Measurements from ENCODE around the gene DIP2C. TPM values are rescaled to one million over a fixed set of nuclear protein-coding genes. Genes with fewer than 3 reads are reported as not detected.
"Not testable (repeated sequence)": the region's sequence is repeated elsewhere in the genome, so short reads cannot be mapped to it uniquely, and the experiment has no call there.

Gene DIP2C
- polyA plus RNA-seq, 1 donor: 21.6 TPM

DNA sequence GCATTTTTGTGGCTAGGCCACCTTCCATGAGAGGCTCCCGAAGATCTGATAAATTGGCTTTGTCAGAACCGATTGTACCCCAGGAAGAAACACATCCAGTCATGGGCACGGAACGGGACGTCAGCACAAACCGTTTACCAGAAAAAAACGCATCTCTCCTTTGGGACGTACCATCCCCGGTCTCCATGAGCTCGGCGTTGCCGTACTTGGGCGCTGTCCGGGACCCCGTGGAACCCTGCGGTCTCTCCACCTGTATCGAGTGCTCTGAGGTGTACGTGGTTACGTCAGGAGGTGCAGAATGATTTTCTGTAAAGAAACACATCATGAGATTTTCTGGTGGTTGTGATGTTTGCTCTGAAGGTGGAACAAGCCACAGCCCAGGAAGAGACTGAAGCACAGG, 270.6 kb downstream of the DIP2C start:
- no peak for DNase-seq

DNA sequence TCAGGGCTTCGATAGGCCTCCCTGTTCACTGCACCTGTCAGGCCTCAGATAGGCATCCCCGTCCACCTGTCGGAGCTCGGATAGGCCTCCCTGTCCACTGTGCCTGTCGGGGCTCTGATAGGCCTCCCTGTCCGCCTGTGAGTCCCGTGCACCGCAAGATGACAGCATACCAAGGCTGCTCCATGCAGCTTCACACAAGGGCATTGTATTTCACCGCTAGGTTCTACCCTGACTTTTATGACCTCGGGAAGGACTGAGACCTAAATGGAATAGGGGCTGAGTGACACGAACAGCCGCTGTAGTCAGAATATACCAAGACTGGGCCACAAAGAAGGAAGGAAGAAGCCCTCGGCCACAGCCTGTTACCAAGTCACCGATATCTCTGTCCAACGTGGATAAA, 271.2 kb downstream of the DIP2C start:
- DNase-seq: no peak

DNA sequence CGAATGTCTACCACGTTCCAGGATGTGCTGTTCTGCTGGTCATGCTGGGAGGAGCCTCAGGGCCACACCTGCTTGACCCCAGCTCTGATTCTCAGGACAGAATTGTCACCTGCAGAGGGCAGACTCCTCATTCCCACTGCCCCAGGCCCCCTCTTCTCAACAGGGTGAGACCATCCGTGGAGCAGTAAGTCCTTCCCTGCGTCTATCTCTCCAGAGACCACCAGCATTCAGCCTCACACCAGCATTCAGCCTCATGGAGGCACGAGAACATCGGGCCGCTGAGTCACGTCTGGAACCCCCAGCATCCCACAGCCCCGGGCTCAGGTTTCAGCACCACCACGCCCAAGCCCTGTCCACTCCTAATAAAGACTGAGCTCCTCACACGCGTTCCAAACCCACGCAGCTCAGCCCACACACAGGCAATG, 273.4 kb downstream of the DIP2C start:
- DNase-seq: no peak

DNA sequence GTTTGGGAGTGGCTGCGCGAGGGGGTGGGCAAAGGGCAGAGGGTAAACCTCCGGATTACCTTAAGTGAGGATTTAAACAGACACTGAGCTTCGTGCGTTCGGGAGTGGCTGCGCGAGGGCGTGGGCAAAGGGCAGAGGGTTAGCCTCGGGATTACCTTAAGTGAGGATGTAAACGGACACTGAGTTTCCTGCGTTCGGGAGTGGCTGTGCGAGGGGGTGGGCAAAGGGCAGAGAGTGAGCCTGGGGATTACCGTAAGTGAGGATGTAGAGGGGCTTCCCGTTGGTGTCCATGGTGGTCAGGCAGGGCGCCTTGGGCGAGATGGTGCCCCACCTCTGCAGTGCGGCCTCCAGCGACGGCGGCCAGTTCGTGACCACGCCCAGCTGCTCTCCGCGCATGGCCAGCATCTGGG, 275.8 kb downstream of the DIP2C start:
- no peak for DNase-seq

DNA sequence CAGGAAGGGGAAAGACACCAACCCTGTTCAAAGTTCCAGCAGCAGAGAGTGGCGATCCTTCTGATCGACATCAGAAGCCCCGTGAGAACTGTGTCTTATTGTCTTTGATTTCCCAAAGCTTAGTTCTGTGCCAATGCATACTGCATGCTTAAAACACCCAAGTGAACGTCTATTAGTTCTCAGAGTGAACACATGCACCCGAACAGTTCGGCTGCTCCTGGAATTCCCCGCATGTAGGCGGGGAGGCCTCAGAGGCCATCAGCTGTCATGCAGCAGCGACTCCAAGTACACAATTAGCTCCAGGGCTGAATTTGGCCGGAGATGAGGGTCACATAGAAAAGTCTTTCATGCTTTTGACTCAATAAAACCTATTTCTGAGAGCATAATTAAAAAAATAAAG, 277.4 kb downstream of the DIP2C start:
- DNase-seq: no peak

DNA sequence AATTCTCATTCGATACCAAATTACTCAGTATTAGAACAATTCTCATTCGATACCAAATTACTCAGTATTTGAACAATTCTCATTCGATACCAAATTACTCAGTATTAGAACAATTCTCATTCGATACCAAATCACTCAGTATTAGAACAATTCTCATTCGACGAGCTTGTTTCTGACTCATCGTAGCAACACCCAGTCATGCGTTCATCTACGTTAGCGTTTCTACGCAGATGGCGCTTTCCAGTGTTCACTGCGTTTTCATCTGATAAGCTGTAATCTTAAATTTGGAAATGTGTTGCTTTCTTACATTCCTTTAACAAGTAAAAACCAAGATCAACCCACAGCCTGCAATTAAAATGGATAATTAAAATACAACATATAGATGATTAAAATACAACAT, 277.9 kb downstream of the DIP2C start:
- DNase-seq: no peak

DNA sequence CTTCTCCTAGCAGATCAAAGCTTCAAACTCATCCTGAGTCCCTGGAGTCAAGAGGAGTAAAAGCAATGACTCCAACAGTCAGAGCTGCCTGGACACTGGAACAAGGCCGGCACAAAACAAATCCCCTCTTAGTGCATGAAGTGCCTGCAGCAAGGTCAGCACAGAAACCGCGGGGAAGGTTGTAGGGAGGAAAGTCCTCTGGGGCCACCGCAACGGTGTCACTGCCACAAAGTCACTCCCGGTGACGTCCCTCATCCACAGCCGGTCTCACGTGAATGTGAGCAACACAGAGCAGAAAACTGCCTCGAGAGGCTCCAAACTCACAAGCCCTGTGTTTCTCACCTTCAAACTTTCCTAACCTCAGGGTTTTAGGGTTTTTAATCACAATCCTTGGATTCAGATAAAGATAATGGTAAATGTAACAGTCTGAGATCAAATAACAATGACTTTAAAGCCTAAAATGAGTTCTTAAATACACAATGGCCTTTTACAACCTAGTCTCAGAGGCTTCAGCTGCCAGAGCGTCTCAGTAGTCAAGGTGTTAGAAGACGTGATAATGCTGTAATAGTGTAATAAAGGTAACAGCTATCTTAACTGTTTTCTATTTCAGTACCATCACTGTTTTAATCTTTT, 279.9 kb downstream of the DIP2C start:
- no peak for DNase-seq

DNA sequence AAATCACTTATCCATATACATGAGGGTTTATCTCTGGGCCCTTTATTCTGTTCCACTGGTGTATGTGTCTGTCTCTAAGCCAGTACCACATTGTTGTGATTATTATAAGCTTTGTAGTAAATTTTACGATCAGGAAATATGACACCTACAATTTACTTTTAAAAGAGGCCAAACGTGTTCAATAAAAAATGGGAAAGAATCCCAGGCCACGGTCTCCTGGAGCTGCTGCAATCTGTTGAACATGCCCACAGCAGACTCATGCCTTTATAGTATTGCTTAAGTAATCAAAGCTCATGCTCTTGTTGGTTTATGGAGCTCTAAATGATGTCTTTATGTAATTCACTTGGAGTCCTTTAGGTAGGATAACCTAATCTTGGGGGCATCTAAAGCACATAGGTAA, 281.2 kb downstream of the DIP2C start:
- DNase-seq: no peak

DNA sequence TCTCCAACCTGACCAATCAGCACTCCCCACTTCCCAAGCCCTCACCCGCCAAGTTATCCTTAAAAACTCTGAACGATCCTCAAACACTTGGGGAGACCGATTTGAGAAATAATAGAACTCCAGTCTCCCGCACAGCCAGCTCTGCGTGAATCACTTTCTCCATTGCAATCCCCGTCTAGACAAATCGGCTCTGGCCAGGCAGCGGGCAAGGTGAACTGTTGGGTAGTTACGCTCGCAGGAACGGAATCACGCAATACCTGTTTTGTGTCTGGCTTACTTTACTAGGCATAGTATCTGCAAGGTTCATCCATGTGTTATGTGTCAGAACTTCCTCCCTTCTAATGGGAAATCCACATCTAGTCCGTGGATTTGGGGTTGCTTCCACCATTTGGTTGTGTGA, 282.5 kb downstream of the DIP2C start:
- DNase-seq: no peak

DNA sequence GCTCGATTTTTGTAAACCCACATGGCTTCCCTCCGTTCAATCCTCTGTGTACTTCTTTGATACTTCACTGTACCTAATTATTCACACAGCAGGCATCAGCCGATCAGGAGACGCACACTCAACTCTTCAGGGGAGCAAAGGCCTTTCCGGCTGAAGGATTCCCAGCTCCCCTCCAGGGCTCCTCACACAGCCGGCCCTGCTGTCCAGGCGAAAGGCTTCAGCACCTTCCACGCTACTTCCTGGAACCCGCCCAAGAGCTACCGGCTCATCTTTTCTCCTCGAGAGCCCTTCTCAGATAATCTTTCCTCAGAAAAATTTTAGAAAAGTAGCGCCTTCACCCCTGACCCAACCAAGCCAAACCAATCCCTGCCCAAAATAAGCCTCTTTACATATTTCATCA, 283.8 kb downstream of the DIP2C start:
- no peak for DNase-seq

DNA sequence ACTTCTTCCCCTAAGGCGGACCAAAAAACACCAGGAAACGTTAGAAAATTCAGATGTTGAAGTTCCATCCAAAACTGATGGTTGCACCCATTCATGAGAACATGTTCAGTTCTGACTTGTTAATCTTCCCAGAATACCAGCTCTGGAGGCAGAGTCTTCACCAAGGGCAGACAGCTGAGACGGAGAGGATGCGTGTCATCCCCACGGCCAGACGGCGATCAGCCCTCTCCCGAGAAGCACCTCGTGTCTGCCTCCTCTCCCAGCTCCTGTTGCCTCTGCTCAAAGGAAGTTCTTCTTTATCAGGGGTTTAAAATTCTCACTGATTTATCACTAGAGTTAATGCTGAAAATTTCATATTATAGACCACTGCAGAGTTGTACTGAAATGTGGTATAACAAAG, 284.5 kb downstream of the DIP2C start:
- no peak for DNase-seq

DNA sequence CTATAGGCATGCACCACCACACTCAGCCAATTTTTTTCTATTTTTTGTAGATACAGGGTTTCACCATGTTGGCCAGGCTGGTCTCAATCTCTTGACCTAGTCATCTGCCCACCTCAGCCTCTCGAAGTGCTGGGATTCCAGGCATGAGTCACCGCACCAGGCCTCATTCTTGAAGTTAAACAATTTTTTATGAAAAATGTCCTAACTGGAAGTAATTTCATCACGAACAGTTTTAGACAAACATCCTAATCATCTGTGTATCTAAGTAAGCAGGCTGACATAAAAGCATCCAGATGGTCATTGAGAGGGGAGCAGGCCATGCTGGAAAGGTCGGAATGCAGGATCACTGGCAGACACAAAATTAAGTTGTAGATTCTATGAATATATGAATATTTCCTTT, 285.1 kb downstream of the DIP2C start:
- DNase-seq: no peak

DNA sequence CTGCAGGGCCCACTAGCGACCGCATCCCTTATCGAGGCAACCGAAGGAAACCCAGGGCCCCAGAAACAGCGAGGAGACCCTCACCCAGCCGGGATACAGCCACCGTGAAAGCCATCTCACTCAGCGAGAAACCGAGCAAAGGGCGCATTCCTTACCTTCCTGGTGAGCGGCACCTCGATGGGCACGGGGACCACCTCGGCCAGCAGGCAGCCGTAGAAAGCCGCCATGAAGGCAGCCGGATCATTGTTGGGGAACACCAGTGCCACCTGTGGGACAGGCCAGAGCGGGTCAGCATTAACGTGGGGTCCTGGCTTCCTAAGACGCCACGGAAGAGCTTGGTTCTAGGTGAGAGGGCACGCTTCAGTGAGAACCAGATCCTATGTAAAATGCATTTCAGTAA, 290.5 kb downstream of the DIP2C start:
- no peak for DNase-seq

DNA sequence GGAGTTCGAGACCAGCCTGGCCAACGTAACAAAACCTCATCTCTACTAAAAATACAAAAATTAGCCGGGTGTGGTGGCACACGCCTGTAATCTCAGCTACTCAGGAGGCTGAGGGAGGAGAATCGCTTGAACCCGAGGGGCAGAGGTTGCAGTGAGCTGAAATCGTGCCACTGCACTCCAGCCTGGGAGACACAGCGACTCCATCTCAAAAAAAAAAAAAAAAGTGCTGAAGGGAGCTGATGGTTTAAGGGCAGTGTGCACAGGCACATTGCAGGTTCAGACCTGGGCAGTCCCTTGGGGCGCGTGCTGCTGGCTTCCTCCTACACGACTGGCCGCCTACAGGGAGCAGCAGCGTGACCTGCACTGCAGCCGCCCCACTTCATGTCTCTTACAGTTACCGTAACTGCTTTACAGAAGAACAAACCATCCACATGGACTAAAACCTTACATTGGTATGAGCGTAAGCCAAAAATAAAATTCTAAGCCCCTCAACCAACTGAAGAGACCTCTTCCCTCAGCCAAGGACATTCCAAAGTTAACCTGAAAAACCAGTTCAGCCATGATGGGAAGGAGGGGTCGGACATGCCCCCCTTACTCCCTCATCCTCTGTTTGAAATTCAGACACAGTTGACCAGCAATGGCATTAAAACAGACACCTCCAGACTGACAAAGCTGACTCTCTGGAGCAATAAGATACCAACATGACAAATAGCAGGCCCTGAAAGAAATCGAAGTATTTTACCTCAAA, 292.0 kb downstream of the DIP2C start:
- DNase-seq: peak; percentile 14

DNA sequence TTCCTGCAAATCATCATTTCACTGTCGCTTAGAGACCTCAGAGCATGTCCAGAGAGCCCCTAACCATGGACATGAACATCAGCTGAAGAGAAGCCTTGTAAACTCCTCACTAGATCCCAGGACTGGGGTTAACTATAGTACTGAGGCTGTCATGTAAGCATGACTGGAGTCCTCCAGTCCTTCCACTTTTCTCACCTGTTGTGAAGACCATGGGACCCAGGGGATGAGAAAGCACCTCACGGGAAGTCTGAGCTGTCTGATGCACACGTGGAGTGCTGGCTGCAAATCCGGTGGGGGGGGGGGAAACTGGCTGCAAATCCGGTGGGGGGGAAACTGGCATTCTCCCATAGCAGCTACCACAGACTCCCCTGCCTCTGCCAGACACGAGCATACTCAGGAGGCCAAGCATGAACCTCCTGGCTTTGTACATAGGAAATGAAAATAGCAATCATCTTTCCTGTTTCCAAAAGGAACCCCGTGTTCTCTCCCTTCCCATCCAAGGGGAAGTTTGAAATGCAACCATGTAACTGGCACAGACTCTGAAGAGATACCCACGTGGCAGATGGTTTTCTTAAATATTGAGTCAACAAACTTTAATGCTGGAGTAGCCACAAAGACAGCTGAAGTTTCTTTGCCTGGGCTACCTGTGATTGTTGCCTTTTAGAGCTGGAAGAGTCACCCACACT, 292.8 kb downstream of the DIP2C start:
- DNase-seq: no peak

DNA sequence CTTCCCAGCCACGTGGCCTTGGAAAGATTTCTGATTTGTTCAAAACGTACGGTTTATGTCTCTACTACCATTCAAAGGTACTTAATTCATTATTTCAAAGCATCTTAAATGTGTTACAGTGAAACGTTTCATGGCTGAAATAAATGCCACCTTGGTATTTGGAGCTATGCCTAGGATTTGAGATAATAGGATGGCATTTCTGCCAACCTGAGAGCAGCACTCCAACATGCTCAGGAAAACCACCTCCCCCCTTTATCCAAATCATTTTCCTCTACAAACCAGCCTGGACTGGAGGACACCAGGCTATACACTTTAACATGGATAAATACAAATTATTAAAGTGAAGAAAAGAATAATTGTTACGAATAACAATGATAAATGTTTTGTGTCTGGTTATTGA, 293.4 kb downstream of the DIP2C start:
- DNase-seq: no peak

DNA sequence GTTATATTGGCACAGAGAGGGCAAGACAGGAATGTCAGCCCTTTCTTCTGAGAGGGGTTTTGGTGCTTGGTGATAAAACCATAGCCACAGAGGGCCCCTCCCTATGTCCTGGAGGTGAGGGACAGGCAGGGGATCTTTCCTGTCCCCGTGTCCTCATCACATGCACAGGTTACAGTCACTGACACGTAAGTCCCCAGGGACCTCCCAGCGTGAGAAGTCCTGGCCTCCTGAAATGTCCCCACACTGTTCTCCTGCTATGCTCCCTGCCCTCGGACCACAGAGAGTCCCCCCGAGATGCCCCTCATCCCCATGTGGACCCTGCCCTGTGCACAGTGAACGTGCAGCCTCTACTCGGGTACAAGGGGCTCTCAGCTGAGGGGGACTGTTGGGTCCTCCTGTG, 293.8 kb downstream of the DIP2C start:
- DNase-seq: no peak

DNA sequence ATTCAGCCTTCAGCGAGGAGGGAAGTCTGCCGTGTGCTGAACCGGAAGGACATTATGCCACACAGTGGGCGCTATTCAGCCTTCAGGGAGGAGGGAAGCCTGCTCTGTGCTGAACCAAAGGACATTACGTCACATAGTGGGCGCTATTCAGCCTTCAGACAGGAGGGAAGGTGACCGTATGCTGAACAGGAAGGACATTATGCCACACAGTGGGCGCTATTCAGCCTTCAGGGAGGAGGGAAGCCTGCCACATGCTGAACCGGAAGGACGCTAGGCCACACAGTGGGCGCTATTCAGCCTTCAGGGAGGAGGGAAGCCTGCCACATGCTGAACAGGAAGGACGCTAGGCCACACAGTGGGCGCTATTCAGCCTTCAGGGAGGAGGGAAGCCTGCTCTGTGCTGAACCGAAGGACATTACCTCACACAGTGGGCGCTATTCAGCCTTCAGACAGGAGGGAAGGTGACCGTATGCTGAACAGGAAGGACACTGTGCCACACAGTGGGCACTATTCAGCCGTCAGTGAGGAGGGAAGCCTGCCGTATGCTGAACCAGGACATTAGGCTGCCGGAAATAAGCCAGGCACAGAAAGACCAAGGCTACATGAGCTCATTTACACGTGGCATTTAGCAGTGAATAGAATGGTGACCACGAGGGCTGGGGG, 294.9 kb downstream of the DIP2C start:
- not testable (repeated sequence) for DNase-seq

DNA sequence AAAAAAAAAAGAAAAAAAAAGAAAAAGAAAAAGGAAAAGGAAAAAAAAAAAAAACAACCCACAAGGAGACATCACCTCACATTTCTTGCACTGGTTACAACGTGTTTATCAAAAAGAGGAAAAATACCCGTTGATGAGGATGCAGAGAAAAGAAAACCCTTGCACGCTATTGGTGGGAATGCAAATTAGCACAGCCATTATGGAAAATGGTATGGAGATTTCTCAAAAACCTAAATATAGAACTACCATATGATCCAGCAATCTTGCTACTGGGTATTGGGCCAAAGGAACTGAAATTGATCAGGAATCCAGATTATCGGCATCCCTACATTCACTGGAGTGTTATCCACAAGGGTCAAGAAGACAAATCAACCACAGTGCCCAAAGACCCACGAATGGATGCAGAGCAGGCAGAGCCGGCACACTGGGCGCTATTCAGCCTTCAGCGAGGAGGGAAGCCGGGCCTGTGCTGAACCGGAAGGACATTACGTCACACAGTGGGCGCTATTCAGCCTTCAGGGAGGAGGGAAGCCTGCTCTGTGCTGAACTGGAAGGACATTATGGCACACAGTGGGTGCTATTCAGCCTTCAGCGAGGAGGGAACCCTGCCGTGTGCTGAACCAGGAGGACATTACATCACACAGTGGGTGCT, 295.6 kb downstream of the DIP2C start:
- no peak for DNase-seq

DNA sequence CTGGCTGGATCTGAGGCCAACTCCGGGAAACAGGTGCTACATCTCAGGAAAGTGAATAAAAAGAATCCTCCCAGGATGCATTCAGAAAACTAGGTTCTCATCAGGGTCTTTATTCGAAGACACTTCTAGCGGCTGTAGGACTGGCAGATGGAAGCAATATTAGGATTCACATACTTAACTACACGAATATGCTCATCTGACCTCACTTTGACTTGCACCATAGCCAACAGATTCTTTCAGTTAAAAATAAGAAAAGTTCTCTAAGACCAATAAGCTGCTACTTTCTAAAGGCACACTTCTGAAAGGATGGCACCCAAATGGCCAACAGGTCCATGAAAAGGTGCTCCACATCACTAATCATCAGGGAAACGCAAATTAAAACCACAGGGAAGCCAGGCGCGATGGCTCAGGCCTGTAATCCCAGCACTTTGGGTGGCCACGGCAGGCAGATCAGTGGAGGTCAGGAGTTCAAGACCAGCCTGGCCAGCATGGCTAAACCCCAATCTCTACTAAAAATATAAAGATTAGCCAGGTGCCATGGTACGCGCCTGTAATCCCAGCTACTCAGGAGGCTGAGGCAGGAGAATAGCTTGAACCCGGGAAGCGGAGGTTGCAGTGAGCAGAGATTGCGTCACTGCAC, 296.2 kb downstream of the DIP2C start:
- DNase-seq: no peak

DNA sequence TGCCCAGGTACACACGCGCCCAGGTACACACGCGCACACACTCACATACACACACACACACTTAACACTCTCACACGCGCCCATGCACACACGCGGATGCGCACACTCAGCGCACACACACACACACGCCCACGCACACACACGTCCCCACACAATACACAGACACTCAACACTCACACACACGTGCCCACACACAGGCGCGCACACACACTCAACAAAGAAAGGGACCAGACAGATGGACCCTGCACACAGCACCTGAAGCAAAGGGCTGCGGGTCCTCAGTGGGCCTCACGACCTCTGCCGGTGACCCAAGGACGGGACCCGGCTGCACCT, 296.8 kb downstream of the DIP2C start:
- DNase-seq: no peak
